ENCODE measurements around the gene PARP6. TPM values are rescaled to one million over a fixed set of nuclear protein-coding genes. Genes with fewer than 3 reads are reported as not detected.

The PARP6 gene
- total RNA-seq, 1 donor from 2014 or later = 134 TPM

- H3K9me3 Mint-ChIP-seq = no peaks in the 10 kb centered on the region
- no peak overlapping the region for H3K27ac Mint-ChIP-seq
- TF ChIP-seq, protein P1, sequence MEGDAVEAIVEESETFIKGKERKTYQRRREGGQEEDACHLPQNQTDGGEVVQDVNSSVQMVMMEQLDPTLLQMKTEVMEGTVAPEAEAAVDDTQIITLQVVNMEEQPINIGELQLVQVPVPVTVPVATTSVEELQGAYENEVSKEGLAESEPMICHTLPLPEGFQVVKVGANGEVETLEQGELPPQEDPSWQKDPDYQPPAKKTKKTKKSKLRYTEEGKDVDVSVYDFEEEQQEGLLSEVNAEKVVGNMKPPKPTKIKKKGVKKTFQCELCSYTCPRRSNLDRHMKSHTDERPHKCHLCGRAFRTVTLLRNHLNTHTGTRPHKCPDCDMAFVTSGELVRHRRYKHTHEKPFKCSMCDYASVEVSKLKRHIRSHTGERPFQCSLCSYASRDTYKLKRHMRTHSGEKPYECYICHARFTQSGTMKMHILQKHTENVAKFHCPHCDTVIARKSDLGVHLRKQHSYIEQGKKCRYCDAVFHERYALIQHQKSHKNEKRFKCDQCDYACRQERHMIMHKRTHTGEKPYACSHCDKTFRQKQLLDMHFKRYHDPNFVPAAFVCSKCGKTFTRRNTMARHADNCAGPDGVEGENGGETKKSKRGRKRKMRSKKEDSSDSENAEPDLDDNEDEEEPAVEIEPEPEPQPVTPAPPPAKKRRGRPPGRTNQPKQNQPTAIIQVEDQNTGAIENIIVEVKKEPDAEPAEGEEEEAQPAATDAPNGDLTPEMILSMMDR (IDR thresholded peaks at IDR 0.05; ENCODE audit: unreplicated experiment) = no peak
- H3K27me3 Mint-ChIP-seq (ENCODE audit: low read depth) = no peaks in the 10 kb centered on the region
- H3K4me1 Mint-ChIP-seq = no peaks in the 10 kb centered on the region
- peaks cover 40% of the 10 kb centered on the region for H3K36me3 Mint-ChIP-seq
- no peak overlapping the region for H3K4me3 Mint-ChIP-seq
- DNase-seq (ENCODE audit: low spot score in 2 of 2, unreplicated experiment in 2 of 2) = no peak
These were observed 29.5 kb downstream of the PARP6 start for GRCh38 chr15:72242775-72243370.

GRCh38 chr15:72239652-72240051 is 32.7 kb downstream of the PARP6 start:
- peaks cover 27% of the 10 kb centered on the region for H3K36me3 Mint-ChIP-seq
- TF ChIP-seq, protein P1 (IDR thresholded peaks at IDR 0.05; ENCODE audit: unreplicated experiment) = no peak
- no peak for DNase-seq (ENCODE audit: low spot score in 2 of 2, unreplicated experiment in 2 of 2)
- no peak overlapping the region for H3K4me3 Mint-ChIP-seq
- H3K27ac Mint-ChIP-seq = no peak overlapping the region
- H3K27me3 Mint-ChIP-seq (ENCODE audit: low read depth) = no peaks in the 10 kb centered on the region
- H3K9me3 Mint-ChIP-seq = no peaks in the 10 kb centered on the region
- no peaks in the 10 kb centered on the region for H3K4me1 Mint-ChIP-seq

- Mint-ChIP-seq H3K9me3 (no peaks in the 10 kb centered on the region), H3K4me1 (no peaks in the 10 kb centered on the region), H3K4me3 (no peak overlapping the region), H3K27me3 (ENCODE audit: low read depth) (no peaks in the 10 kb centered on the region), H3K27ac (no peak overlapping the region), H3K36me3 (peaks cover 21% of the 10 kb centered on the region)
- TF ChIP-seq, protein P1 (IDR thresholded peaks at IDR 0.05; ENCODE audit: unreplicated experiment) = no peak
- DNase-seq (ENCODE audit: low spot score in 2 of 2, unreplicated experiment in 2 of 2) = no peak
These were observed 33.8 kb downstream of the PARP6 start for GRCh38 chr15:72238586-72238985.

DNA sequence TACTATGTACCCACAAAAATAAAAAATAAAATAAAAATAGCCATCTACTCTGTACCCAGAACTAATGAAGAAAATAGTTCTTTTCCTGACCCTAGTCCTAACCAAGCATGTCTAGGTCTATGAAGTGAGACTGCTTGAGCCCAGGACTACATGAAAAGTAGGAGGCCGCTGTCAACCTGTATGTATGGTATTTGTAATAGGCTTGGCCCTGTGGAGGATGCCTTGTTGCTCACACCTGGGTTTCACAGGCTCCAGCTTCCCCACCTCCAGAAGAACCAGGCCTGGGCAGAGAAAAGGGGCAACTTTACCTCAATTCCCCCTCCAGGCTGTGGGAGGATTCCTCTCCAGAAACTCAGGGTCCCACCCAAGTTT is 34.5 kb downstream of the PARP6 start:
- no peak for DNase-seq (ENCODE audit: low spot score in 2 of 2, unreplicated experiment in 2 of 2)
- Mint-ChIP-seq H3K4me3 (no peak overlapping the region), H3K9me3 (no peaks in the 10 kb centered on the region), H3K27ac (no peak overlapping the region), H3K36me3 (peaks cover 18% of the 10 kb centered on the region), H3K4me1 (peaks cover 2% of the 10 kb centered on the region), H3K27me3 (ENCODE audit: low read depth) (no peaks in the 10 kb centered on the region)
- TF ChIP-seq, protein P1 (IDR thresholded peaks at IDR 0.05; ENCODE audit: unreplicated experiment) = no peak

DNA sequence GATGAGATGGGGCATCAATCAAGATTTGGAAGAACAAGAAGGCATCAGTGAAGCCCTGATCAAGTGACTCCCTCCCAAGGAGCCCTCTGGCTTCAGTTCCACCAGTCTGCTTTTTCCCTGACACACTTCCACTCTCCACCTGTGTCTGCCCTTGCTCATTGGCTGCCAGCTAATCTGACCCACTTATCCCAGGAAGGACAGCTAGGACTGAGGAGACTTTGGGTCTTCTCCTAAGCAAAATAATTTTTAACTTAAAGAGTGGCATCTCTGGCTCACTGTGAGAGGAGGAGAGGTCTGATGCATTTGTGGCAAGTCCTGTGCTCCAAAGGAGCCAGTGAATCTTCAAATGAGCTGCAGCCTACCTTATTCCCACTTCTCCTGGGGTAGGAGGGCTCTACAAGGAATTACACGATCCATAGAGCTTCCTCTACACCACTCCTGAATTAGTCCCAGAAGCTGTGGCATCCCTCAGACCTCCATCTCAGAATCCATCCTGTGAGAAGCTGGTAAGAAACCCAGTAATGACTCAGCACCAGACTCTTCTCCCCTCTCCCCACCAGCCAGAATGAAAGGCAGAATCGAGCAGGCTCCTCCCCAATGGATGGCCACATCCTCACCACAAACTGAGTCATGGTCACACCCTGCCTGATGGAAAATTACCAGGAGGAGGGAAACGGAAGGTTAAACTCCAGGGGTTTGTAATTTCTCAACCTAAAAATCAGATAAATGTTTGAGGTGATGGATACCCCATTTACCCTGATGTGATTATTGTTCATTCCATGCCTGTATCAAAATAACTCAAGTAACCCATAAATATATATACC is 35.1 kb downstream of the PARP6 start:
- no peaks in the 10 kb centered on the region for H3K9me3 Mint-ChIP-seq
- H3K4me1 Mint-ChIP-seq = peaks cover 8% of the 10 kb centered on the region
- no peak for DNase-seq (ENCODE audit: low spot score in 2 of 2, unreplicated experiment in 2 of 2)
- H3K27me3 Mint-ChIP-seq (ENCODE audit: low read depth) = no peaks in the 10 kb centered on the region
- H3K36me3 Mint-ChIP-seq = peaks cover 12% of the 10 kb centered on the region
- H3K4me3 Mint-ChIP-seq = no peak overlapping the region
- no peak overlapping the region for H3K27ac Mint-ChIP-seq
- TF ChIP-seq, protein P1 (IDR thresholded peaks at IDR 0.05; ENCODE audit: unreplicated experiment) = no peak
